Inflammatory macrophage treated with lipopolysaccharide for 1 hour (primary cell): ENCODE results near the gene CARMIL3.
"Not testable (repeated sequence)": the region's sequence is repeated elsewhere in the genome, so short reads cannot be mapped to it uniquely, and the experiment has no call there.

Source experiments
- DNase-seq, 2 donors: peaks; one replicate each; pipeline ENCODE4 v3.0.0-alpha.2; 2020 to 2022

The CARMIL3 gene, protein sequence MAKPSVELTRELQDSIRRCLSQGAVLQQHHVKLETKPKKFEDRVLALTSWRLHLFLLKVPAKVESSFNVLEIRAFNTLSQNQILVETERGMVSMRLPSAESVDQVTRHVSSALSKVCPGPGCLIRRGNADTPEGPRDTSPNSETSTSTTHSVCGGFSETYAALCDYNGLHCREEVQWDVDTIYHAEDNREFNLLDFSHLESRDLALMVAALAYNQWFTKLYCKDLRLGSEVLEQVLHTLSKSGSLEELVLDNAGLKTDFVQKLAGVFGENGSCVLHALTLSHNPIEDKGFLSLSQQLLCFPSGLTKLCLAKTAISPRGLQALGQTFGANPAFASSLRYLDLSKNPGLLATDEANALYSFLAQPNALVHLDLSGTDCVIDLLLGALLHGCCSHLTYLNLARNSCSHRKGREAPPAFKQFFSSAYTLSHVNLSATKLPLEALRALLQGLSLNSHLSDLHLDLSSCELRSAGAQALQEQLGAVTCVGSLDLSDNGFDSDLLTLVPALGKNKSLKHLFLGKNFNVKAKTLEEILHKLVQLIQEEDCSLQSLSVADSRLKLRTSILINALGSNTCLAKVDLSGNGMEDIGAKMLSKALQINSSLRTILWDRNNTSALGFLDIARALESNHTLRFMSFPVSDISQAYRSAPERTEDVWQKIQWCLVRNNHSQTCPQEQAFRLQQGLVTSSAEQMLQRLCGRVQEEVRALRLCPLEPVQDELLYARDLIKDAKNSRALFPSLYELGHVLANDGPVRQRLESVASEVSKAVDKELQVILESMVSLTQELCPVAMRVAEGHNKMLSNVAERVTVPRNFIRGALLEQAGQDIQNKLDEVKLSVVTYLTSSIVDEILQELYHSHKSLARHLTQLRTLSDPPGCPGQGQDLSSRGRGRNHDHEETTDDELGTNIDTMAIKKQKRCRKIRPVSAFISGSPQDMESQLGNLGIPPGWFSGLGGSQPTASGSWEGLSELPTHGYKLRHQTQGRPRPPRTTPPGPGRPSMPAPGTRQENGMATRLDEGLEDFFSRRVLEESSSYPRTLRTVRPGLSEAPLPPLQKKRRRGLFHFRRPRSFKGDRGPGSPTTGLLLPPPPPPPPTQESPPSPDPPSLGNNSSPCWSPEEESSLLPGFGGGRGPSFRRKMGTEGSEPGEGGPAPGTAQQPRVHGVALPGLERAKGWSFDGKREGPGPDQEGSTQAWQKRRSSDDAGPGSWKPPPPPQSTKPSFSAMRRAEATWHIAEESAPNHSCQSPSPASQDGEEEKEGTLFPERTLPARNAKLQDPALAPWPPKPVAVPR (N-terminal part only)

GRCh38 chr14:24051789-24052655 is at the start of gene CARMIL3:
Gene CARMIL3, plus strand, starts transcription at chr14:24052009. Its CDS starts 145 bp downstream, at chr14:24052154.
- peak; percentile 65 to 73 for DNase-seq

DNA sequence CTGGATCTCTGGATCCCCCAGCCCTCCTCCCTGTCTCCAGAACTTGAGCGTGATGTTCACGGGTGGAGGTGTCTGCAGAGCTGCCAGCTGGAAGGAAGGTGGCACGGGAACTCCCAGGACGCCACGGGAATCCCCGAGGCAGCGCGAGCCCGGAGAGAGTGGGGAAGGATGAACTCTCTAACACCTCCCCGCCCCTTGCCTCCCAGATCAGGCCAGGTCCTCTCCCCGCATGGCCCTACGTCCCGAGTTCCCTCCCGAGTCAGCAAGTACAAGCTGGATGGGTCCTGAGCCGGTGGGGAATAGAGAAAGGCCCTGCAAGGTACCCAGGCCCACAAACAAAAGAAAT is 45.4 kb upstream of the CARMIL3 start:
- DNase-seq = not testable (repeated sequence)

DNA sequence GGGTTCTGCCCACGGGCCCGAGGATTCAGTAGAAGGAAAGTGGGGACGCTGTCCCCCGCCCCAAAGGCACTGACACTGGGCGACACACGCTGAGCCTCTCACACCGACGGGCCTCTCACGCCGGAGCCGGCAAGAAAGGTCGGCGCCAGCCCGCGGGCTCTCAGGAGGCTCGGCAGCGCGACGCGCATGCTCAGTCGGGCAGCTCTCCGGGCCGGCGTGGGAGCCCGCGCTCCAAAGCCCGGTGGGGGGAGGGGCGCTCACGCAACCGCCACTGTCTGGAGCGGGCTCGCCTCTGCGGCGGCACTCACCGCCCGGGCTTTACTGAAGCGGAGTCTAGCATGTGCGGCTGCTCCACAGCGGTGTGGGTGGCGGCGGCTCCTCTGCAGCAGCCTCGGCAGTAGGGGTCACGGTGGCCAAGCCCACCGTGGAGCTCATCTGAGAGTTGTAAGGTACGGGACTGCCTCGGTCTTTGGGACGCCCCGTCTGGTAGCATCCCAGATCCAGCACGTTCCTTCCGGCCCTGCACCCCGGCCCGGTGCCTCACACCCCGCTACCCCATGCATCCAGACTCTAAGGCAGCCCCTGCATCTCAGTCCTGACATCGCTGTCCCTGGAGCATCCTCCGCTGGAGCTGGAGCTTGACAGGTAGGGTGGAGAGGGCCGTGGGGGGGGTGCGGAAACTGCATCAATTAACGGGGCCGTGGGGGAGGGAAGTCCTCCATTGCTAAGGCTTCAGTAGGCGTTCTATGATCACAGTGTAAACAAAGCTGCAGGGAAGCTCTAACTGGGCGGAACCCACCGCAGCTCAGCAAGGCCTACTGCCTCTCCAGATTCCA is 44.8 kb upstream of the CARMIL3 start:
- DNase-seq = not testable (repeated sequence)

DNA sequence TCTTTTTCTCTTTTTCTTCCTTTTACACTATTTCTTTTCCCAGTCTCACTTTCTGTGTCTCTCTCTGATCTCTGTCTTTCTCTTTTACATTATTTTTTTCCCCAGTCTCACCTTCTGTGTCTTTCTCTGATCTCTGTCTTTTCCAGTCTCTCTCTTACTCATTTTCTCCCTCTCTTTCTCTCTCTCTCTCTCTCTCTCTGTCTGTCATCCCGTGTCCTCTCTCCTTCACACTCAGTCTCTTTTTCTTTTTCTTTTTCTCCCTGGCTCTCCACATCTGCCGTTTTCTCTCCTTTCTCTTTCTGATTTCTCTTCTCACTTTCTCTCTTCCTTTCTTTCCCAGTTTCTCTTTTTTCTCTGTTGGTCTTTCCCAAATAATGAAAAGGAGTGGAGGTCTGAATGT is 40.8 kb upstream of the CARMIL3 start:
- DNase-seq = no peak

DNA sequence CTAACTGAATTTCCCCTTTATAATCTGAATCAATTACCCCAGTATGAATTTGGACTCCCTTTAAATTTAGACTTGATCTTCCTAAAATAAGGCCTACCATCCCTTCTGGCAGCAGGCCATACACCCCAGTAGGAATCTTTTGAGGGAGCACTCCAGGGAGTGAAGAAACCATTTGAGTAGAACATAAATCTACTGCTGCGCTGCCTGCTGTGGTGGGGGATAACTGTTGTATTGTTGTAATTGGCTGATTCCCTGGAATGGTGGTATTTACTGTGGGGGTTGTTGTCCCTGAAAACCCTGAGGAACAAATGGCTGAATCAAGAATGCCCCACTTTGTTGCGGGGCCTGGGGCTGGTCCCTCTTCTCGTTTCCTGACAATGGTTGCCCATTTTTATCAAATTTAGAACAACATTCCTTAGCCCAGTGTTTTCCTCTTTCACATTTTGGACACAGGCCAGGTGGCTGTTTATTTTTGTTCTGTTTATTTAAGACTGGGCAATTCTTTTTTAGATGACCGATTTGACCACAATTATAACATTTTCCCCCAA is 39.0 kb upstream of the CARMIL3 start:
- not testable (repeated sequence) for DNase-seq

- peak; percentile 67 to 93 for DNase-seq
Observed at GRCh38 chr14:24013654-24014514, 37.9 kb upstream of the CARMIL3 start.

DNA sequence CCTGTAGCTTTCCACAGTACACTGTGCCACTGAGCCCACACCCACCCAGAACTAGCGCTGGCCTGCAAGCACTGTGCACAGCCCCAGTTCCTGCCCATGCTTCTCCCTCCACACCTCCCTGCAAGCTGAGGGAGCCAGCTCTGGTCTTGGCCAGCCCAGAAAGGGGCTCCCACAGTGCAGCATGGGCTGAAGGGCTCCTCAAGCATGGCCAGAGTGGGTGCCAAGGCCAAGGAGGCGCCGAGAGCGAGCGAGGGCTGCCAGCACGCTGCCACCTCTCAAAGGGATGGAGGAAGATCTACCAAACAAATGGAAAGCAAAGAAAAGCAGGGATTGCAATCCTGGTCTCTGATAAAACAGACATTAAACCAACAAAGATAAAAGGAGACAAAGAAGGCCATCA is 36.1 kb upstream of the CARMIL3 start:
- DNase-seq = not testable (repeated sequence)

- DNase-seq = peak; percentile 44 to 76
Observed at GRCh38 chr14:24018978-24019377, 32.8 kb upstream of the CARMIL3 start.

GRCh38 chr14:24019944-24020343 is 31.9 kb upstream of the CARMIL3 start:
- peak in 1 of 2 donors; percentile 21 for DNase-seq

- DNase-seq = not testable (repeated sequence)
Observed at GRCh38 chr14:24020520-24020919, 31.3 kb upstream of the CARMIL3 start.

DNA sequence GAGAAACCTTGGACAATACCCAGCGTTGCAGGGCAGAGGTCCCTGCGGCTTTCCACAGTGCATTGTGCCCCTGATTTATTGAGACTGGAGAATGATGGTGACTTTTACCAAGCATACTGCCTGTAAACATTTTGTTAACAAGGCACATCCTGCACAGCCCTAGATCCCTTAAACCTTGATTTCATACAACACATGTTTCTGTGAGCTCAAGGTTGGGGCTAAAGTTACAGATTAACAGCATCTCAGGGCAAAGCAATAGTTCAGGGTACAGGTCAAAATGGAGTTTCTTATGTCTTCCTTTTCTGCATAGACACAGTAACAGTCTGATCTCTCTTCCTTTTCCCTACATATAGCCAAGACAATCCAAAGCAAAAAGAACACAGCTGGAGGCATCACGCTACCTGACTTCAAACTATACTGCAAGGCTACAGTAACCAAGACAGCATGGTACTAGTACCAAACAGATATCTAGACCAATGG is 26.8 kb upstream of the CARMIL3 start:
- not testable (repeated sequence) for DNase-seq

- DNase-seq = not testable (repeated sequence)
Observed at GRCh38 chr14:24029687-24030086, 22.1 kb upstream of the CARMIL3 start.

DNA sequence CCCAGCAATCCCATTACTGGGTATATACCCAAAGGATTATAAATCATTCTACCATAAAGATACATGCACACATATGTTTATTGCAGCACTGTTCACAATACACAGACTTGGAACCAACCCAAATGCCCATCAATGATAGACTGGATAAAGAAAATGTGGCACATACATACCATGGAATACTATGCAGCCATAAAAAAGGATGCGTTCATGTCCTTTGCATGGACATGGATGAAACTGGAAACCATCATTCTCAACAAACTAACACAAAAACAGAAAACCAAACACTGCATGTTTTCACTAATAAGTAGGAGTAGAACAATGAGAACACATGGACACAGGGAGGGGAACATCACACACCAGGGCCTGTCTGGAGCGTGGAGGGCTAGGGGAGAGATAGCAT is 20.5 kb upstream of the CARMIL3 start:
- not testable (repeated sequence) for DNase-seq

GRCh38 chr14:24032727-24033418 is 18.9 kb upstream of the CARMIL3 start:
- peak; percentile 80 to 81 for DNase-seq

DNA sequence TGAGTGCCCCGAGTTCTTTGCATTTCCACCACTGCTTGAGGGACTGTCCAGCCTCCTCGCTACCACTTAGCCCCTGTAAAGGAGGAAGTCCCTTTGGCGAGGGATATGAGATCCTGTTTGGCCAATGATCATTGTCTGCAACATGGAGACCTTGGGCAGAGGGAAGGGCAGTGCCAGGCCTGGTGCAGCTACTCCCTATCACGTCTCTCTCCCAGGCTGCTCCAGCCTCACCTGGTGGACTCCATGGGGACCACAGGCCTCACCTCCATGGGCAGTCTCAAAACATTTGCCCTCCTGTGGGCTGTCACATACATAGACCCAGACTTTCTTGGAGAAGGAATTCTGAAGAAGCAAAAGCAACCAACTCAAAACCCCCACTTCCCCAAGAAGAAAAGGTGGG is 16.0 kb upstream of the CARMIL3 start:
- DNase-seq = peak in 1 of 2 donors; percentile 34

- peak; percentile 73 to 79 for DNase-seq
Observed at GRCh38 chr14:24036169-24036962, 15.4 kb upstream of the CARMIL3 start.

DNA sequence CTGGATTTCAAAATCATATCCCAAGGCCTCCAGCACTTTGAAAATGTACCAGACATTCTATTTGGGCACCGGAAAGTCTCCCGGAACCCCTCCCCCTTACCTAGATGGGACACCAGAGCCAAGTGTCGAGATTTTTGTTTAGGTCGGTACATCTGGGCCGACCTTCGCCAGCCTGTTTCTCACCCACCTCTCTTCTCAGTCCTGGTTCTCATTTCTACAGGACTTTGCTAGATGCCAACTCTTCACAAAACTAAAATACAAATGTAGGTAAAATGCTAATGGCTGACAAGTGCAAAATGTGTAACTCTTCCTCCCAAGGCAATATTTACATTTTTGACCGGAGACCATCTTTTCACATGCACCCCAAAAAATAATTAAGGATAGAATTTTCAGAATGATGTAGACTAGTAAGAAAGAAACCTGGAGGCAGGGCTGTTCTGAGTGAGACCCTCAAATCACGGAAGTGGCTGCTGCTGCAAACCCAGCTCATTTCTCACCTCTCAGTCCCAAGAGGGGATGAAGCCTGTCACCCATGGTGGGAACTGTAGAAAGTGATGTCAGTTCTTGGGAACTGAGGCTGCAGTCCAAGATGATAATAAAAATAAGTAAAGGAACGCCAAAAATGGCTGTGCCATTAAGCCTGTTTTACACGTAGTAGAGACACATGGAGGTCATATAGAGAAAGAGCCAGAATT is 14.7 kb upstream of the CARMIL3 start:
- not testable (repeated sequence) for DNase-seq
